Body of pancreas (tissue), 4 donors: Measurements from ENCODE around the gene CSF3. TPM values are rescaled to one million over a fixed set of nuclear protein-coding genes. Genes with fewer than 3 reads are reported as not detected.
A peak's percentile ranks its signal among the peaks of the same experiment; 100 is the strongest.

Source experiments
- ATAC-seq: fragments of 150-250 bp; one replicate; pipeline ENCODE4 v1.9.1; 2016
- DNase-seq, 4 donors: peaks; one replicate each; pipeline ENCODE4 v3.0.0-alpha.2; 2019
- H3K27ac ChIP-seq, 4 donors: fragments of 200-600 bp; sonication (generic); 1 replicate in 3 of 4; 2 replicates in 1 of 4; pipeline versions ENCODE4 v1.5.1 to v1.6.1; 2016 to 2019; ENCODE audit warnings: mild to moderate bottlenecking in 1 of 4, mixed read lengths in 1 of 4, moderate library complexity in 1 of 4
- H3K27me3 ChIP-seq, 2 donors: fragments of 200-600 bp; sonication (generic); one replicate each; pipeline ENCODE4 v1.6.0; 2016; ENCODE audit warnings: mild to moderate bottlenecking in 1 of 2
- H3K36me3 ChIP-seq, 2 donors: fragments of 200-600 bp; sonication (generic); replicated peaks in 1 of 2; 2 replicates each; pipeline ENCODE4 v1.5.1; 2016; ENCODE audit warnings: low read depth in 2 of 2; ENCODE audit not compliant: insufficient read depth in 1 of 2
- H3K4me1 ChIP-seq: fragments of 200-600 bp; sonication (generic); one replicate; pipeline ENCODE4 v1.6.0; 2016
- H3K4me3 ChIP-seq, 2 donors: fragments of 200-600 bp; sonication (generic); 1 replicate in 1 of 2; 2 replicates in 1 of 2; pipeline ENCODE4 v1.5.1; 2016 to 2019
- H3K9me3 ChIP-seq, 3 donors: fragments of 200-600 bp; sonication (generic); 1 replicate in 2 of 3; 2 replicates in 1 of 3; pipeline ENCODE4 v1.5.1; 2016
- CTCF ChIP-seq, 7 experiments: fragments of 450-650 bp in 4 of 7; fragments of 200-600 bp in 3 of 7; sonication (generic) in 3 of 7; IDR thresholded peaks; one replicate each; pipeline ENCODE4 v1.5.1; 2016 to 2019; ENCODE audit warnings: antibody characterized with exemption in 7 of 7
- POLR2A ChIP-seq, 3 donors: fragments of 450-650 bp; IDR thresholded peaks; one replicate each; pipeline ENCODE4 v1.6.1; 2016; ENCODE audit warnings: antibody characterized with exemption in 3 of 3, mild to moderate bottlenecking in 2 of 3
- whole genome bisulfite sequencing, 2 donors: methylation state at CpG; one replicate each; pipeline ENCODE4 v1.1.5; 2017; 5-methylcytosine and 5-hydroxymethylcytosine counted together
- intact Hi-C: fragments of 100-400 bp; cut with DNase I; formaldehyde crosslinking; loops from one replicate; pipeline ENCODE4 v1.15.1; 2023
- total RNA-seq, 2 donors: library from RNA; depleted of rRNA; stranded (reverse); fragments of >200 nt; gene quantifications; one replicate each; pipeline ENCODE4 v1.1.0, GENCODE V29; 2016

The CSF3 gene
- total RNA-seq, 2 donors from 2014 or later = 0.78 to 1.6 TPM

GRCh38 chr17:40022961-40023541, 7.8 kb downstream of the CSF3 start:
- DNase-seq (peak in 1 of 4 donors; percentile 39), ATAC-seq (peak; percentile 10)
- WGBS, 2 donors = 72 to 91% methylated on average over 10 to 13 of the region's 19 CpGs
- intact Hi-C loops = no loop called here
- Histone ChIP-seq H3K27me3 (no peaks in the 10 kb centered on the region), H3K4me3 (no peak overlapping the region), H3K27ac (peak overlapping the region in 3 of 4 donors; percentile 15 to 55 (median 55)), H3K4me1 (peaks cover 23% of the 10 kb centered on the region), H3K36me3 (peaks cover 0 to 20% of the 10 kb centered on the region in 2 donors), H3K9me3 (no peaks in the 10 kb centered on the region)
- TF ChIP-seq CTCF (IDR thresholded peaks at IDR 0.05) = no peak
- TF ChIP-seq POLR2A (IDR thresholded peaks at IDR 0.05) = no peak

GRCh38 chr17:40023590-40024292, 8.5 kb downstream of the CSF3 start:
- Histone ChIP-seq H3K4me3 (no peak overlapping the region), H3K27ac (peak overlapping the region in 3 of 4 donors; percentile 15 to 55 (median 55)), H3K27me3 (no peaks in the 10 kb centered on the region), H3K9me3 (no peaks in the 10 kb centered on the region), H3K4me1 (peaks cover 23% of the 10 kb centered on the region), H3K36me3 (peaks cover 0 to 25% of the 10 kb centered on the region in 2 donors)
- DNase-seq (peak in 3 of 4 donors; percentile 60 to 72 (median 63)), ATAC-seq (peak; percentile 45)
- TF ChIP-seq POLR2A (IDR thresholded peaks at IDR 0.05) (no peak), CTCF (IDR thresholded peaks at IDR 0.05) (no peak)
- intact Hi-C loops = no loop called here
- 65 to 71% methylated on average over 10 of the region's 10 CpGs for WGBS, 2 donors

- Histone ChIP-seq H3K4me3 (no peak overlapping the region), H3K36me3 (peaks cover 0 to 28% of the 10 kb centered on the region in 2 donors), H3K27me3 (no peaks in the 10 kb centered on the region), H3K4me1 (peaks cover 27% of the 10 kb centered on the region), H3K9me3 (no peaks in the 10 kb centered on the region), H3K27ac (no peak overlapping the region)
- DNase-seq (no peak), ATAC-seq (no peak)
- 96 to 100% methylated on average over 5 to 8 of the region's 8 CpGs for WGBS, 2 donors
- no peak for TF ChIP-seq POLR2A (IDR thresholded peaks at IDR 0.05)
- no peak for TF ChIP-seq CTCF (IDR thresholded peaks at IDR 0.05)
- intact Hi-C loops = no loop called here
Observed at GRCh38 chr17:40024901-40025300, 9.7 kb downstream of the CSF3 start.

DNA sequence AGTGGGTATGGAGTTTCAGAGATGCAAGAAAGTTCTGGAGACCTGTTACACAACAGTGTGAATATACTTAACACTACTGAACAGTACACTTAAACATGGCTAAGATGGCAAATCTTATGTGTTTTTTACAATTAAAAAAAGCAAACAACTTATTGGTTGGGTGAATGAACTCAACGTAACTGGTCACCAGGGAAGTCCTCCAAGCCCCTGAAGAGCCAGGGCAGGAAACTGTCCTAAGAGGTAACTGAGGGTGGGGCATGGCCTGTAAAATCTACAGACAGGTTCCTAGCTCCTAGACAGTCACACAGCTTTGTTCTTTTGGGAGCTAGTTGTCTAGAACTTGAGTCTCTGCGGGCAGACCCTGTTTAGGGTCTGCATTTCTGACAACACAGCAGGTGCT, 10.3 kb downstream of the CSF3 start:
- Histone ChIP-seq H3K36me3 (peaks cover 0 to 28% of the 10 kb centered on the region in 2 donors), H3K27me3 (no peaks in the 10 kb centered on the region), H3K4me3 (no peak overlapping the region), H3K27ac (no peak overlapping the region), H3K9me3 (no peaks in the 10 kb centered on the region), H3K4me1 (peaks cover 33% of the 10 kb centered on the region)
- intact Hi-C loops = no loop called here
- DNase-seq = no peak
- TF ChIP-seq POLR2A (IDR thresholded peaks at IDR 0.05) = no peak
- no peak for TF ChIP-seq CTCF (IDR thresholded peaks at IDR 0.05)
- ATAC-seq = no peak
- WGBS, 2 donors = 85 to 93% methylated on average over 2 of the region's 2 CpGs
